AG09319 (cell line): ENCODE measurements around the gene LAS1L.
"Not testable (repeated sequence)": the region's sequence is repeated elsewhere in the genome, so short reads cannot be mapped to it uniquely, and the experiment has no call there.

Experiments
- DNase-seq: peaks from one replicate; pipeline ENCODE4 v3.0.0-alpha.2; 2010; ENCODE audit warnings: low read depth; ENCODE audit errors: extremely low read depth
- CTCF ChIP-seq: IDR thresholded peaks from 2 replicates; pipeline ENCODE4 v1.5.1; 2011; ENCODE audit warnings: low read depth, mild to moderate bottlenecking, inconsistent platforms, low read length, moderate library complexity

LAS1L gene

GRCh38 chrX:65572971-65573370 lies 38.4 kb upstream of the LAS1L start:
- no peak for DNase-seq
- TF ChIP-seq CTCF: no peak

- not testable (repeated sequence) for DNase-seq
Observed at GRCh38 chrX:65562850-65563249, 28.3 kb upstream of the LAS1L start.

- TF ChIP-seq CTCF: no peak
- DNase-seq: no peak
Observed at GRCh38 chrX:65551489-65552339, 17.1 kb upstream of the LAS1L start.

GRCh38 chrX:65551086-65551485 lies 16.5 kb upstream of the LAS1L start:
- no peak for TF ChIP-seq CTCF
- no peak for DNase-seq

GRCh38 chrX:65545456-65545855 lies 10.9 kb upstream of the LAS1L start:
- TF ChIP-seq CTCF: no peak

GRCh38 chrX:65537229-65537628 lies 2.6 kb upstream of the LAS1L start:
- TF ChIP-seq CTCF: no peak

More at GRCh38 chrX:65545456-65545855, 10.9 kb upstream of the LAS1L start:
- no peak for DNase-seq

GRCh38 chrX:65536291-65536690 lies 1.7 kb upstream of the LAS1L start:
- no peak for DNase-seq

More at GRCh38 chrX:65537229-65537628, 2.6 kb upstream of the LAS1L start:
- DNase-seq: no peak

More at GRCh38 chrX:65536291-65536690, 1.7 kb upstream of the LAS1L start:
- no peak for TF ChIP-seq CTCF
